HG02610 (cell line): Measurements from ENCODE around the gene PRDM15.

Source experiments
- ATAC-seq: cut with Tn5 transposase; IDR thresholded peaks from one replicate; pipeline ENCODE4 v1.9.1; 2021; ENCODE audit warnings: mild to moderate bottlenecking, moderate library complexity; ENCODE audit not compliant: unreplicated experiment

PRDM15 gene

GRCh38 chr21:41866274-41866809 lies 12.8 kb downstream of the PRDM15 start:
- no peak for ATAC-seq

DNA sequence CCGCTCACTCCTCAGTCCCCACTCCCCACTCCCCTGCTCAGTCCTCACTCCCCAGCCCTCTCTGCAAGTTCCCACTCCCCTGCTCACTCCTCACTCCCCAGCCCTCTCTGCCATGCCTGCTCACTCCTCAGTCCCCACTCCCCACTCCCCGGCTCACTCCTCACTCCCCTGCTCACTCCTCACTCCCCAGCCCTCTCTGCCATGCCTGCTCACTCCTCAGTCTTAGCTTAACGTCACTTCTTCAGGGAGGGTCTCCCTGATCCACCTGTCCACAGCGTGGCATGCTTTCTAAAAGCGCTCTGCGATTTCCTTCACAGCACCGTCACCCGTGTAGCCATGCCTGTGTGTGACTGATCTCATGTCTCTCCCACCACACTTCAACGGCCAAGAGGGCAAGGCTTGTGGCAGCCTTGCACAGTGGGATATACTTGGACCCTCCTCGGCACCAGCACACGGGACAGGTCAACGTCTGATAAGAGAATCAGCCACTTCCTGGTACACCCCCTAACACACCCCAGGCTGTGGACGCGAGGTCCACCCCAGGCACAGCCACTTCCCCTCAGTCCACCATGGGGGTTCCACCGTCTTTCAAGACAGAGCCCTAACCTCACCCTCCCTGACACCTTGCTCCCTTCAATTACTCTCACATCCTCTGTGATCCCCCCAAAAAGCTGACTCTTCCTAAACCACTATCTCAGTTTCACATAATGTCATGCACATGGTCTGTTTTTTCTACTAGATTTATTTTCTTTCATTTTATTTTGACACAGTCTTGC lies 14.0 kb downstream of the PRDM15 start:
- ATAC-seq: peak; percentile 58

- no peak for ATAC-seq
Measured at GRCh38 chr21:41864311-41865001, 14.7 kb downstream of the PRDM15 start.

GRCh38 chr21:41863439-41863740 lies 15.8 kb downstream of the PRDM15 start:
- no peak for ATAC-seq

DNA sequence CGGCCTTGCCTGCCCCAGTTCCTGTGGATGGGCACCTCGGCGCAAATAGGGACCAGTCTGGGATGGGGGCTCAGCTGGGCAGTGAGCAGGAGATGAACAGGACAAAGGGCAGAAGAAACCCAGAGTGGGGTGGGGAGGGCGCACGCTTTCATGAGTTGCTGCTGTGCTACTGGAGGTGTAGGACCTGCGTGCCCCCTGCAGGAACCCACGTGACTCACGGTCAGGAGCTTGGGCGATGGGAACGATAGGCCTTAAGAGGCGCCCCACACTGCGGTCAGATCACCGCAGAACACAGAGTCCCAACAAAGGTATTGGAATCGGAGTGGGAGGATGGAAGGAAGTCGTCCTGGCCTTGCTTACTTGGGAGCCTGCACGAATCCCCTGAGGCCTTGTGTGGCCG lies 17.2 kb downstream of the PRDM15 start:
- ATAC-seq: no peak

DNA sequence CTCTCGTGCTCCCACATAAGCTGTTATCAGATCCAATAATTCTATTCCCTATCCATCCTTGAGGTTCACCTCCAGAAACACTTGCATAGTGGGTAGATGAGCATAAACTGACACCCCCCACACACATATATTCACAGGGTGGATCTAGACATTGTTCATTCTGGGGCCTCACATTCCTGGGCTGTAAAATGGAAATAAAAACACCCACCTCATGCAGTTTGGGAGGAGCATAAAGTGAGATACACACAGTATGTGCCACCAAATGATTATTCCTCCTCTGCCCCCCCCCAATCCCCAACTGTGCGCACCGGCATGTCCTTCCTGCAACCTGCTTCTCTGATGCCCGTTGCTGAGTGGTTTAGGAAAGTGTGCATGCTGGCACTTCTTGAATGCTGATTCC lies 17.9 kb downstream of the PRDM15 start:
- ATAC-seq: no peak

DNA sequence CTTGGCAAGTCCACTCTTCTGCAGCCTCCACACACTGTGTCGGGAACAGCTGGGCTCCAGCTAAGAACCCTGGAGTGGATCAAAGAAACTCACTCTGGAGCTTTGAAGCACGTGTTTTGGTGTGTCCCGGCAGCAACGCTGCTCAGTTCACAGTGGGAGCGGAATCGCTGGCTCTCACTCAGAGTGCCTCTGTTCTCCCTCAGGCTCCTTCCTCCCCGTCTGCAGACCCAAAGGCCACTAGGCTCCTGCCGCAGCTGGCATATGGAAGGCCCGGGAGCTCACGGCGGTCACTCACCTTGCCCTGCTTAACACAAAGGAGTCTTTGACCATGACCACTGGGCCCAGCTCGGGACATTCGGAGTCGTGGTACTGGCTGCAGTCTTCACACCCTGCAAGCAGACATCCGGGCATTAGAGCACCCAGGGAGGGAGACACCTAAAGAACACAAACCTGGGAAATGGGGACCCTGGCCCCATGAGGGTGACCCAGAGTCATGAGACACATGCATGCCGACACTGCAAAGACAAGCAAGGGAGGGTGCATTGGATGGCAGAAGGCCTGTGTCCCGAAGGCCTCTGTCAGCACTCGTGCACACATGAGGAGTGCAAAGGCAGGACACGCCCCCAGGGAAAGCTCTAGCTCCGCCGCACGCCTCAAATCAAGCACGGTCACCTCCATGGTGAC lies 19.7 kb downstream of the PRDM15 start:
- ATAC-seq: no peak

- ATAC-seq: no peak
Measured at GRCh38 chr21:41858466-41859296, 20.5 kb downstream of the PRDM15 start.

GRCh38 chr21:41857771-41858300 lies 21.3 kb downstream of the PRDM15 start:
- no peak for ATAC-seq

- no peak for ATAC-seq
Measured at GRCh38 chr21:41856572-41856971, 22.6 kb downstream of the PRDM15 start.

DNA sequence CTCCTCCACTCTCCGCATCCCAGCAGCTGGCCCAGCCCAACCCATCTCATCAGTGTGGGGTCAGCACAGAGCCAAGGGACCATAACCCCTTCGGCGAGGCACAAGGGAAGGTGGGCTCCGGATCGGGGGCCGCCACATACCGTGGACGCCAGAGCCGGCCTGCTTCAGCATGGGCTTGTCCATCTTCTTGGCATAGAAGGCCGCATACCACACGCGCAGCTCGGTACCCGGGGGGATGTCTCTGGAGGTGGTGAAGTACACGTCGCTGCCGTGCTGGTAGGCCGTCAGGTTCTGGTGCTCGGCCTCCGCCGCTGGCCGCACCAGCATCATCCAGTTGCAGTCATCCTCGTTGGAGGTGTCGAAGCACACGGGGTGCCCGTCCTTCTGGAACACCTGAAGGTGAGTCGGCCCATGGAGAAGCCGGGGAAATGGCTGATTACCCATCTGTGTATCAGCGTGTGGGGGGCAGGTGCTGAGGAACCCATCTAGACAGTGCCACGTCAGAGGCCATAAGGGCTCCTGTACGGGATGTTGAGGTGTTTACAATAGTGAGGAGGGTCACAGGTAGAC lies 24.6 kb downstream of the PRDM15 start:
- no peak for ATAC-seq

GRCh38 chr21:41852929-41853320 lies 26.2 kb downstream of the PRDM15 start:
- no peak for ATAC-seq

GRCh38 chr21:41852151-41852928 lies 26.8 kb downstream of the PRDM15 start:
- ATAC-seq: no peak

DNA sequence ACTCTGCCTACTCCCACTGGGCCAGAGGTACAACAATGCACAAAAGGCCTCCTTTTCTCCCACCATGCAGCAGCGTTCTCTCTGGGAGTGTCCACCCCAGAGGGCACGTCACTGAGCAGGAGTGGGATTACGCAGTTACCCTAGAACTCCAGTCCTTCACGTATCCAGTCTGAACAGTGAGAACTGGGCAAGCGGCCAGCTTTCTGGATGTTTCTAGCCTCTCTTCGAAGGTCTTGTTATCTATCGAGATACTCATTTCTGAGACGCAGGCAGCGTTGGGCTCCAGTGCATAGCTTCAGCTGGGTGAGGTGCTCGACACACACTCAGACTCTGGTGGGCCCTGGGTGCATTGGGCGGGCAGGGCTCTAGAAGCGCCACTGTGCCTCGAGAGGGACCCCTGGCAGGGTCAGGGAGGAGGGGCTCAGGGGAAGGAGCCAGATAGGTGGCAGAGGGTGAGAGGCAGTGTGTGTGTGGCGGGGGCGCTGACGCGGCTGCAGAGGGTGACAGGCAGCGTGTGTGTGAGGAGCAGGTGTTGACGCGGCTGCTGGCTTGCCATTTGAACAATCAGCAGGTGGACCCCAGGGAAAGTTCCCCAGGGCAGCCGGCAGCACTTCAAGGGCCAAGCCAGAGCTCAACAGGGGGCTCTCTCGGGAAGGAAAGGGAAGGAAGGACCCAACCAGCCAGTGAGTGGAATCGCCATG lies 27.9 kb downstream of the PRDM15 start:
- no peak for ATAC-seq

GRCh38 chr21:41850085-41850484 lies 29.1 kb downstream of the PRDM15 start:
- no peak for ATAC-seq

- ATAC-seq: no peak
Measured at GRCh38 chr21:41848958-41849580, 30.1 kb downstream of the PRDM15 start.

GRCh38 chr21:41848533-41848932 lies 30.6 kb downstream of the PRDM15 start:
- no peak for ATAC-seq

DNA sequence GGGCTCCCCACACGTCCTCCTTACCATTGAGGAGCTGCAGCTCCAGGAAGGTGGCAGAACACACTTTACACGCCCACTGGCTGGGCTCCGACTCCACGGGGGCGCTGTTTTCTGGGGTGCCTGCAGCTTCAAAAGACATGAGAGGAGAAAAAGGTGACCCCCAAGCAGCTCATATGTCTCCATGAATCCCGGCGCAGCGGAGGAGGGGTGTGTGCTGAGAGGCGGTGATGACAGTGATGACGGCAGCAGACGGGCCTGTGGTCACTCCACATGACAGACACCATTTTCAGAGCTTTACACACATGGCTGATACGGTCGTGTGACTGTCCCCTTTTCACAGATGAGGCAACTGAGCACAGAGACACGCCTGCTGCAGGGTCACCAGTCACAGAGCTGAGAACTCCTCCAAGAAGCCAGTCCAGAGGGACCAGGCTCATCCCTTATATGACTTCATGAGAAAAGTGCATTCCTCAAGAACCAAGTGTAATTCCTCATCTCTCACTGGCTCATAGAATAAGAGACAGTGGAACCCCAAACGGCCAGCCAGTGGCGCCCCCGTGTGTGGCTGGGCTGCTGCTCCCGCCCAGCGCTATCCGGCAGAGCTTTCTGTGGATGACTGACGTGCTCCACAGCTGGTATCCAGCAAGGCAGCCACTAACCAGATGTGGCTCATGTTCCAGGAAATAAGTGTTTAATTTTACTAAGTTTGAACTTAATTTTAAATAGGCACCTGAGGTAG lies 31.9 kb downstream of the PRDM15 start:
- ATAC-seq: no peak
